ENCODE results near the gene ZNF319.

The ZNF319 gene

DNA sequence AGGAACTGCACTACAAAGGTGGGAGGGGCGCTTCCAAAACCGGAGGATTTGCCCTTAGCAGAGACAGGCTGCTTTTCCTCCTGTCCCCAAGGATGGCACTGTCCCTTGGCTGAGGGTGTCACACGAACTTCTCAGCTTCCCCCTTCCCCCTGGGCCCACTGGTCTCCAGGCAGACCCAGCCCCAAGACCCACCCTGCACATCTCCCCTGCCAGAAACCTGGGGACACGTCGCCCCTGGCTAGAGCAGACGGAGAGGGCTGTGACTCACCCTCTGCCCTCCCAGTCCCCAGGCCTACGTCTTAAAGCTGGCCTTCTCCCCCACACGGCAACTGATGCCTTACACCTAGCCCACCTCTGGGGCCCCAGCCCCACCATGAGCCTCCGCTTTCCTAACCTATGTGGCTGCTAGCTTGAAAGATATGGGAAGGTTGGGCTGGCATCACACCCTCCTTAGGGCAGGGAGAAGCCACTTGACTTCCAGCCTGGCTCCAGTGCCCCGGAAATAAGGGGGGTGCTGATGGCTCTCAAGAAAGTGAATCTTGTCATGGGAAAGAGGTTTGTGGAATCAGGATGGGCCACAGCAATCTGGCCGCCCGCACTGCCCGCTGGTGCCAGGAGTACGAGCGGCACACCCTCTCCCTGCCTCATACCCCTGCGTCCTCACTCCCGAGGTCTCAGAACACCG, 4.6 kb downstream of the ZNF319 start:
- Histone ChIP-seq H2AFZ (ENCODE audit: low read length, unreplicated experiment) (no peak overlapping the region), H3K4me1 (ENCODE audit: control insufficient read depth, insufficient read depth, low read length, unreplicated experiment) (peaks cover 13% of the 10 kb centered on the region), H3K36me3 (ENCODE audit: insufficient read depth, low read length) (peaks cover 2% of the 10 kb centered on the region; the same call in 1 of the 2 replicates), H3K27me3 (ENCODE audit: insufficient read depth, low read length) (no peaks in the 10 kb centered on the region), H3K79me2 (ENCODE audit: control insufficient read depth, insufficient read depth, low read length, unreplicated experiment) (peaks cover 23% of the 10 kb centered on the region), H3K27ac (ENCODE audit: low read depth, low read length) (no peak overlapping the region), H3K4me3 (ENCODE audit: low read depth, low read length) (no peak overlapping the region)

DNA sequence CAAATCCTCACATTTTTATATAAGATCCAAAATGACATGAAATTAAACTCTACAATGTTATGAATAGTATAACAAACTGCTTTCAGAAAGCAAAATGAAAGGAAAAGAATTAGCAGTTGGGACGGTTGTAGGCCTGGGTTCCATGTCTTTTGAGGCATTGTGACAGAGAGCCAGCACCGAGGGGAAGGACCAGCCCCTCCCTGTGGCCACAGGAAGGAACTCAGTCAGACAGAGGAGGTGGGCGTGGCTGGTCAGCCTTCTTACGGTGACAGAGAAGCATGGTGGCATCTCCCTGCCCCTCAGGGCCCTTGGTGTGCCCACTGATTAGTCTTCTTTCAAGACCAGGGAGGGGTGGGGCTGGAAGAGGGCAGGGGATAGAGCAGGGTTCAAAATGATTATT, 5.7 kb downstream of the ZNF319 start:
- Histone ChIP-seq H3K79me2 (ENCODE audit: control insufficient read depth, insufficient read depth, low read length, unreplicated experiment) (peaks cover 20% of the 10 kb centered on the region), H2AFZ (ENCODE audit: low read length, unreplicated experiment) (no peak overlapping the region), H3K27me3 (ENCODE audit: insufficient read depth, low read length) (no peaks in the 10 kb centered on the region), H3K36me3 (ENCODE audit: insufficient read depth, low read length) (peaks cover 2% of the 10 kb centered on the region; the same call in 1 of the 2 replicates), H3K4me3 (ENCODE audit: low read depth, low read length) (no peak overlapping the region), H3K27ac (ENCODE audit: low read depth, low read length) (no peak overlapping the region), H3K4me1 (ENCODE audit: control insufficient read depth, insufficient read depth, low read length, unreplicated experiment) (peaks cover 13% of the 10 kb centered on the region)

DNA sequence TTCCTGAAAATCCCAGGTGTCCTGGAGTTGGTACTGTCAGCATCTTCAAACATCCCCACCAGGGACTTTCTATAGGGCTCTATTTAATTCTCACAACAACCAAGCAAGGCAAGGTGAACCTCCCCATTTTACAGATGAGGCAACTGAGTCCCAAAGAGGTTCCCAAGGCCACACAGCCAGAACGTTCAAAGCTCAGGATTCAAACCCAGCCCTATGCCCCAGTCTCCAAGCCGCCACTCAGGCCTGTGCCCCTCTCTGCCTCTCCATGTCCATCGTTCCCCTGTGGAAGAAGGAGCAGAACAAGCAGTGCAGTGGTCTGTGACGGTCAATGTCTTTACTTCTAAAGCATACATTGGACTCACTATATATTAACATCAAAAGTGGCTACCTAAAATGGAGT, 6.1 kb downstream of the ZNF319 start:
- Histone ChIP-seq H3K27me3 (ENCODE audit: insufficient read depth, low read length) (no peaks in the 10 kb centered on the region), H3K27ac (ENCODE audit: low read depth, low read length) (no peak overlapping the region), H3K79me2 (ENCODE audit: control insufficient read depth, insufficient read depth, low read length, unreplicated experiment) (peaks cover 17% of the 10 kb centered on the region), H3K4me3 (ENCODE audit: low read depth, low read length) (no peak overlapping the region), H3K36me3 (ENCODE audit: insufficient read depth, low read length) (peaks cover 2% of the 10 kb centered on the region; the same call in 1 of the 2 replicates), H3K4me1 (ENCODE audit: control insufficient read depth, insufficient read depth, low read length, unreplicated experiment) (peaks cover 13% of the 10 kb centered on the region), H2AFZ (ENCODE audit: low read length, unreplicated experiment) (no peak overlapping the region)

DNA sequence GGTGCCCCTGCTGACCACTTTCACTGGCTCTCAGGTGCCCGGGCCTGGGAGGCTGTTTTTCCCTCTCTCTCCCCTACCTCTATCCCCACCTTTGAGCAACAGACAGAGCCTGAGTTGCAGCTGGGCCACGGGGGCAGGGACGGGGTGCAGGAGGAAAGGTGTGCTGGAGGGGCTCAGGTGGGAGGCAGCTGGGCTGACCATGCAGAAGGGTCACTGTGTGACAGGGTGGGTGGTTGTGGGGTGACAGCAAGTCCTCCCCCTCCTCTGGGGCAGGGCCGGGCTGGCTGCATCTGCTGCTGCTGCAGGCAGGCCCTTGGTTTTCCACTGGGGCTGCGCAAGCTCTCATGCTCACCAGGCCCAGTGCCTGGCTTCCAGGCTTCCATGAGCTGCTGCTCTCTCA, 6.6 kb downstream of the ZNF319 start:
- peaks cover 16% of the 10 kb centered on the region for H3K79me2 ChIP-seq (ENCODE audit: control insufficient read depth, insufficient read depth, low read length, unreplicated experiment)

DNA sequence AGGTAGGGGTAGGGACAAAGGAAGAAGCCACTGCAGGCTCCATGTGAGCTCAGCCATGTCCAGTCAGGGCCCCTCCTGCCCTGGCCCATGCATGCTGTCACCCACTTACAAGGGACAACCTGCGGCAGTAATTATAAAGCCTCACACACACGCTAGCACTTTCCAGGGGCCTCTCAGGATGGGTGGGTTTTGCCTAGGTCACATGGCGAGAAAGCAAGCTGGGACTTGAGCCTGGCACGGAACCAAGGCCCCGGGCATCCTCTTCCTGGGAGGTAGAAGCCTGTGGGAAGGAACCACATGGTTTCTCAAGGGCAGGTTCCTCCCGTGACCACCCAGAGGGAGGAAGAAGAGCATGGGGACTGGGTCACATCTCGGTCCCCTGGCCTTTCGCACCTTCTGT, 7.0 kb downstream of the ZNF319 start:
- Histone ChIP-seq H3K79me2 (ENCODE audit: control insufficient read depth, insufficient read depth, low read length, unreplicated experiment) (peaks cover 12% of the 10 kb centered on the region), H3K4me3 (ENCODE audit: low read depth, low read length) (no peak overlapping the region), H3K27me3 (ENCODE audit: insufficient read depth, low read length) (no peaks in the 10 kb centered on the region), H3K36me3 (ENCODE audit: insufficient read depth, low read length) (peaks cover 2% of the 10 kb centered on the region; the same call in 1 of the 2 replicates), H2AFZ (ENCODE audit: low read length, unreplicated experiment) (no peak overlapping the region), H3K27ac (ENCODE audit: low read depth, low read length) (no peak overlapping the region), H3K4me1 (ENCODE audit: control insufficient read depth, insufficient read depth, low read length, unreplicated experiment) (peaks cover 6% of the 10 kb centered on the region)

More for the DNA sequence above, 6.6 kb downstream of the ZNF319 start:
- Histone ChIP-seq H2AFZ (ENCODE audit: low read length, unreplicated experiment) (no peak overlapping the region), H3K4me3 (ENCODE audit: low read depth, low read length) (no peak overlapping the region), H3K27ac (ENCODE audit: low read depth, low read length) (no peak overlapping the region), H3K4me1 (ENCODE audit: control insufficient read depth, insufficient read depth, low read length, unreplicated experiment) (peaks cover 11% of the 10 kb centered on the region), H3K27me3 (ENCODE audit: insufficient read depth, low read length) (no peaks in the 10 kb centered on the region), H3K36me3 (ENCODE audit: insufficient read depth, low read length) (peaks cover 2% of the 10 kb centered on the region; the same call in 1 of the 2 replicates)

DNA sequence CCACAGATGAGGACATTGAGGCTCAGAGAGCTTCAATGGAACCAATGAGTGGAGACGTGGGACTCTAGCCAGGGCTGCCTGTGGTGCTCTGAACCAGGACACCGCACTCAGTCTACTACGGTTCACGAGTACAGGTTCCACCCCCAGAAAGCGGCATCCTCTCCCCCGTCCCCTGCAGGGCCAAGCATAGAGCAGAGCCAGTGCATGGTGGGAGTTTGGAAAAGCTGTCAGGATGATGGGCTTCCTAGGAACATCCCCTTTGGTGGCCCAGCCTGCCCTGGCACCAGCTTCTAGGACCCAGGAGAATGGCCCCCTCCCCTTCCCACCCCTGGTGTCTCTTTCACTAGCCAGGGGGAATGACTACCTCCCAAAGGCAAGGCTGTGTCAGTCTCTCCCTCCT, 8.4 kb downstream of the ZNF319 start:
- H3K36me3 ChIP-seq (ENCODE audit: insufficient read depth, low read length) = no peaks in the 10 kb centered on the region
- no peak overlapping the region for H2AFZ ChIP-seq (ENCODE audit: low read length, unreplicated experiment)
- no peaks in the 10 kb centered on the region for H3K27me3 ChIP-seq (ENCODE audit: insufficient read depth, low read length)
- no peaks in the 10 kb centered on the region for H3K4me1 ChIP-seq (ENCODE audit: control insufficient read depth, insufficient read depth, low read length, unreplicated experiment)
- no peak overlapping the region for H3K4me3 ChIP-seq (ENCODE audit: low read depth, low read length)
- peaks cover 4% of the 10 kb centered on the region for H3K79me2 ChIP-seq (ENCODE audit: control insufficient read depth, insufficient read depth, low read length, unreplicated experiment)
- no peak overlapping the region for H3K27ac ChIP-seq (ENCODE audit: low read depth, low read length)

DNA sequence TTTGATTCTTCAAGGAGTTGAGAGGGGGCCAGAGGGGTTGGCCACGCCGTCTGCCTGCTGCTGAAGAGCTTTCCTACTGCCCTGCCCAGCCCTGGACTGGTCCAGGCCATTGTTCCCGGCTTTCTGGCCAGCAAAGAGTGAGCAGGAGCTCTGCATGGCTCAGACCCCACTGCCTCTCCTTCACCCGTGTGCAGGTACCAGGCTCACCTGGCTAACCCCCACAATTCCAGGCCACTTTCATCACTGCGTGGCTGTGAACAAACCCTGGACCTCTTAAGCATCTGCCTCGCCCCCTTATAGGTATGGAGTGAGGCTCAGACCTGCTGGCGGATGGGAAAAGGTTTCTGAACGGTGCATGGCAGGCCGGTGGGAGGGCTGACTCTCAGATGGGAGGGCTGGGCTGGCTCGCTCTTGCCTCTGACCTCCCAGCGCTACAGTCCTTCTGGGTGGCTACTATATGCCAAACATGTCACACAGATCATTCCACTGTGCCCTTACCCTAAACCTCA, 8.9 kb downstream of the ZNF319 start:
- Histone ChIP-seq H3K79me2 (ENCODE audit: control insufficient read depth, insufficient read depth, low read length, unreplicated experiment) (peaks cover 3% of the 10 kb centered on the region), H2AFZ (ENCODE audit: low read length, unreplicated experiment) (no peak overlapping the region), H3K4me1 (ENCODE audit: control insufficient read depth, insufficient read depth, low read length, unreplicated experiment) (no peaks in the 10 kb centered on the region), H3K4me3 (ENCODE audit: low read depth, low read length) (no peak overlapping the region), H3K27ac (ENCODE audit: low read depth, low read length) (no peak overlapping the region), H3K36me3 (ENCODE audit: insufficient read depth, low read length) (no peaks in the 10 kb centered on the region), H3K27me3 (ENCODE audit: insufficient read depth, low read length) (no peaks in the 10 kb centered on the region)

DNA sequence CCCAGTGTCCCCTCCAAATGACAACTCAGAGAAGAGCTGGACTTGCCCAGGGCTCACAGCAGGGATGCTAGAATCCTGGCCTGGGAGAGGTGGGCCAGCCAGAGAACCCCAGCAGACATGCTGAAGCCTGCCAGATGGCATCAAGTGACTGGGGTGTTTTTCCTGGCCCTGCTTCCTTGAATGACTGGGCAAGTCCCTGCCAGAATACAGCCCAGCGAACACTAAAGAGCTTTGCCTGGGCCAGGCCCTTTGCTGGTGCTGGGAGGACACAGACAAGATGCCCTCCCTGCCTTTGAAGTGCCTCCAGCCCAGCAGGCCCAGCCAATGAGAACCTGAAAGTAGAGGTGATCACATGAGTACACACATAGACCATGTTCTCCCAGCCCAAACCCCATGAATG, 11.5 kb downstream of the ZNF319 start:
- no peak overlapping the region for H3K27ac ChIP-seq (ENCODE audit: low read depth, low read length)
- no peak overlapping the region for H2AFZ ChIP-seq (ENCODE audit: low read length, unreplicated experiment)
- H3K27me3 ChIP-seq (ENCODE audit: insufficient read depth, low read length) = peaks cover 9% of the 10 kb centered on the region; the same call in 1 of the 2 replicates
- H3K4me3 ChIP-seq (ENCODE audit: low read depth, low read length) = no peak overlapping the region
- peaks cover 3% of the 10 kb centered on the region for H3K4me1 ChIP-seq (ENCODE audit: control insufficient read depth, insufficient read depth, low read length, unreplicated experiment)
- no peaks in the 10 kb centered on the region for H3K36me3 ChIP-seq (ENCODE audit: insufficient read depth, low read length)
- no peaks in the 10 kb centered on the region for H3K79me2 ChIP-seq (ENCODE audit: control insufficient read depth, insufficient read depth, low read length, unreplicated experiment)

DNA sequence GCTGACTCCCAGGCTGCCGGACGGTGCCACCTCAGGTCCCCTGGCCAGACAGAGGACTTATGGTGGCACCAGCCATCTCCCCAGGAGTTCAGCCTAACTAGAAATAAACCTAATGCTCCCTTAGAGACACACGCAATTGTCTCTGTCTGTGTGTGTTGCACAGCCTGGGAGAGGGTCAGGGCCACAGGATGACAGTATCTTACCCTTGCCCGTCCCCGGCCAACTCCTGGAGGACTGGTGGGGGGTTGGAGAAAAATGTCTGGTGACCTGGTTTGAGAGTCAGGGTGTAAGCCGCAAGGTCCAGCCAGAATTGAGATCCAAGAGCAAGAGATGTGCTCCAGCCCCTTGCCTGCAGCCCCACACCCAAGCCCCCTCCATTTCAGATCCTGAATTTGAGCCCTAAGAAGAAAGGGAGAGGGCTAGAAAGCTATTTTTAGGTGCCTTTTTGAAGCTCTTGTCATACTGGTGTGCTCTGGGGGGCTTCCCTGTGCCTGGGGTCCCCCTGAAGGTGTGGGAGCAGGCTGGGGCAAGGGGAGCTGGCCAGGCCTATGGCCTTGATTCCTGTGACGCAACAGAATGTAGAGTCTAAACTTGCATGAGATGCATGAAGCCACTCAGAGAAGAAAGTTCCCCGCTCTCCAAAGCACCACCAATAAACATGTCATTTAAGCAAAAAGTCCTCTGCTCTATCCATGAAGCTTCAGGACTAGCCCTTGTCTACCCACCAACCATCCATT, 12.9 kb downstream of the ZNF319 start:
- no peaks in the 10 kb centered on the region for H3K36me3 ChIP-seq (ENCODE audit: insufficient read depth, low read length)
- H3K4me3 ChIP-seq (ENCODE audit: low read depth, low read length) = no peak overlapping the region
- H3K27ac ChIP-seq (ENCODE audit: low read depth, low read length) = no peak overlapping the region
- no peaks in the 10 kb centered on the region for H3K79me2 ChIP-seq (ENCODE audit: control insufficient read depth, insufficient read depth, low read length, unreplicated experiment)
- H3K27me3 ChIP-seq (ENCODE audit: insufficient read depth, low read length) = peaks cover 9% of the 10 kb centered on the region; the same call in 1 of the 2 replicates
- no peak overlapping the region for H2AFZ ChIP-seq (ENCODE audit: low read length, unreplicated experiment)
- H3K4me1 ChIP-seq (ENCODE audit: control insufficient read depth, insufficient read depth, low read length, unreplicated experiment) = peaks cover 3% of the 10 kb centered on the region

DNA sequence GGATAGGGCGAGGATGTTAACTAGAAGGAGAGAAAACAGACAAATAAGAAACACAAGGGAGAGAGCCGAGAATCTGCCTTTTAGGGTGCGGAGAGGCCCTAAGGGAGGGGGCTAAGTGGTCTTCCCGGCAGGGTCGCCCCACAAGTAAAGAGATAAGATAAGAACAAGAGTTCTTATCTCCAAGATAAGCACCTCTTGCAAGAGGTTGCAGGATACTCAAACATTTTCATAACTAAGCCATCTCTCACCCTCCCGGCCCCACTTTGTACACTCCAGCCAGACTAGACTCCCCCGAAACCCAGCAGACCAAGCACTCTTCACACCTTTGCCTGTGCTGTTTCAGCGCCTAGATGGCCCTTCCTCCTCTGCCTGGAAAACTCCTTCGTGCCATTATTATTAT, 14.3 kb downstream of the ZNF319 start:
- H3K4me3 ChIP-seq (ENCODE audit: low read depth, low read length) = no peak overlapping the region
- H2AFZ ChIP-seq (ENCODE audit: low read length, unreplicated experiment) = no peak overlapping the region
- peaks cover 9% of the 10 kb centered on the region; the same call in 1 of the 2 replicates for H3K27me3 ChIP-seq (ENCODE audit: insufficient read depth, low read length)

More for the DNA sequence above, 14.3 kb downstream of the ZNF319 start:
- peaks cover 3% of the 10 kb centered on the region for H3K4me1 ChIP-seq (ENCODE audit: control insufficient read depth, insufficient read depth, low read length, unreplicated experiment)
- no peaks in the 10 kb centered on the region for H3K36me3 ChIP-seq (ENCODE audit: insufficient read depth, low read length)
- H3K79me2 ChIP-seq (ENCODE audit: control insufficient read depth, insufficient read depth, low read length, unreplicated experiment) = no peaks in the 10 kb centered on the region
- H3K27ac ChIP-seq (ENCODE audit: low read depth, low read length) = no peak overlapping the region
